Thyroid gland (tissue), 4 donors: ENCODE measurements around the gene PDE6D. TPM values are rescaled to one million over a fixed set of nuclear protein-coding genes. Genes with fewer than 3 reads are reported as not detected.

Source experiments
- DNase-seq, 2 donors: peaks; one replicate each; pipeline ENCODE4 v3.0.0-alpha.2; 2019
- H3K27ac ChIP-seq, 3 donors: fragments of 200-600 bp; sonication (generic); 1 replicate in 2 of 3; 2 replicates in 1 of 3; pipeline ENCODE4 v1.5.1; 2016 to 2019; ENCODE audit warnings: mild to moderate bottlenecking in 1 of 3, moderate library complexity in 1 of 3
- H3K27me3 ChIP-seq: fragments of 200-600 bp; sonication (generic); one replicate; pipeline ENCODE4 v1.5.1; 2019
- H3K36me3 ChIP-seq, 2 donors: fragments of 200-600 bp; sonication (generic); one replicate each; pipeline ENCODE4 v1.5.1; 2016 to 2019
- H3K4me1 ChIP-seq, 2 donors: fragments of 200-600 bp; sonication (generic); one replicate each; pipeline ENCODE4 v1.5.1; 2017 to 2019
- H3K4me3 ChIP-seq, 3 donors: fragments of 200-600 bp; sonication (generic); replicated peaks in 1 of 3; 1 replicate in 2 of 3; 2 replicates in 1 of 3; pipeline ENCODE4 v1.5.1; 2016; ENCODE audit warnings: mild to moderate bottlenecking in 1 of 3
- H3K9me3 ChIP-seq: fragments of 200-600 bp; sonication (generic); one replicate; pipeline ENCODE4 v1.5.1; 2017
- POLR2A ChIP-seq, 2 donors: fragments of 450-650 bp; IDR thresholded peaks; one replicate each; pipeline ENCODE4 v1.6.1; 2017; ENCODE audit warnings: antibody characterized with exemption in 2 of 2, mild to moderate bottlenecking in 2 of 2, moderate library complexity in 1 of 2
- WGBS, 2 donors: methylation state at CpG; one replicate each; pipeline ENCODE4 v1.1.5; 2017; 5-methylcytosine and 5-hydroxymethylcytosine counted together
- intact Hi-C: fragments of 100-400 bp; cut with DNase I; formaldehyde crosslinking; loops from one replicate; pipeline ENCODE4 v1.15.1; 2023
- total RNA-seq, 4 donors: library from RNA; depleted of rRNA; stranded (reverse); fragments of >200 nt; gene quantifications; one replicate each; pipeline ENCODE4 v1.2.3, GENCODE V29; 2016
- TF ChIP-seq, protein P1 (sequence below), 6 experiments: fragments of 200-600 bp in 3 of 6; fragments of 450-650 bp in 3 of 6; sonication (generic) in 3 of 6; IDR thresholded peaks; one replicate each; pipeline ENCODE4 v1.5.1; 2016 to 2019; ENCODE audit warnings: antibody characterized with exemption in 6 of 6, mild to moderate bottlenecking in 2 of 6, inconsistent platforms in 1 of 6, moderate library complexity in 1 of 6

The PDE6D gene
- total RNA-seq, 4 donors from 2014 or later = 19.8 to 46.1 (median 28.5) TPM

DNA sequence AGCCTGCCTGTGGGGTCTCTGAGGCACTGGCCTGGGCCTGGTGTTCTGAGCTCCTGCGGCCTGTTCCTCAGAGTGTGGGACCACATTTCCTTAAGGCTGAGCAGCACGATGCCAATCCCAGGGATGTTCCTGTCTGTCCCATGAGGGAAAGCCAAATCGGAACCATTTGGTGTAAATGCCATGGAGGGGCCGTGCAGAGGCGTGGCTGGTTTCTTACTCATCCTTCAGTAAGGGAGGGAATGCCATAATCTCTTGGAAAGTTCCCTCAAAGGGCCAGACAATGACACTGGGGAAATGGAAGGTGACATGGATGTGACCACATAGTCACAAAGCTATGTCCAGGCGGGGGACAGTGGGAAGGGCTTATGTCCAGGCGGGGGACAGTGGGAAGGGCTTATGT lies 87.1 kb downstream of the PDE6D start:
- Histone ChIP-seq H3K9me3 (no peaks in the 10 kb centered on the region), H3K27ac (no peak overlapping the region), H3K4me1 (peaks cover 3 to 11% of the 10 kb centered on the region in 2 donors), H3K4me3 (no peak overlapping the region), H3K27me3 (no peaks in the 10 kb centered on the region), H3K36me3 (no peaks in the 10 kb centered on the region)
- WGBS, 2 donors = 91 to 95% methylated on average over 7 of the region's 7 CpGs
- no peak for DNase-seq
- intact Hi-C loops = no loop called here
- TF ChIP-seq, protein P1, sequence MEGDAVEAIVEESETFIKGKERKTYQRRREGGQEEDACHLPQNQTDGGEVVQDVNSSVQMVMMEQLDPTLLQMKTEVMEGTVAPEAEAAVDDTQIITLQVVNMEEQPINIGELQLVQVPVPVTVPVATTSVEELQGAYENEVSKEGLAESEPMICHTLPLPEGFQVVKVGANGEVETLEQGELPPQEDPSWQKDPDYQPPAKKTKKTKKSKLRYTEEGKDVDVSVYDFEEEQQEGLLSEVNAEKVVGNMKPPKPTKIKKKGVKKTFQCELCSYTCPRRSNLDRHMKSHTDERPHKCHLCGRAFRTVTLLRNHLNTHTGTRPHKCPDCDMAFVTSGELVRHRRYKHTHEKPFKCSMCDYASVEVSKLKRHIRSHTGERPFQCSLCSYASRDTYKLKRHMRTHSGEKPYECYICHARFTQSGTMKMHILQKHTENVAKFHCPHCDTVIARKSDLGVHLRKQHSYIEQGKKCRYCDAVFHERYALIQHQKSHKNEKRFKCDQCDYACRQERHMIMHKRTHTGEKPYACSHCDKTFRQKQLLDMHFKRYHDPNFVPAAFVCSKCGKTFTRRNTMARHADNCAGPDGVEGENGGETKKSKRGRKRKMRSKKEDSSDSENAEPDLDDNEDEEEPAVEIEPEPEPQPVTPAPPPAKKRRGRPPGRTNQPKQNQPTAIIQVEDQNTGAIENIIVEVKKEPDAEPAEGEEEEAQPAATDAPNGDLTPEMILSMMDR (IDR thresholded peaks at IDR 0.05) = no peak
- no peak for TF ChIP-seq POLR2A (IDR thresholded peaks at IDR 0.05)

- peaks cover 0 to 8% of the 10 kb centered on the region in 2 donors for H3K4me1 ChIP-seq
- H3K36me3 ChIP-seq = no peaks in the 10 kb centered on the region
- intact Hi-C loops = no loop called here
- TF ChIP-seq, protein P1 (IDR thresholded peaks at IDR 0.05) = no peak
- TF ChIP-seq POLR2A (IDR thresholded peaks at IDR 0.05) = no peak
- H3K27ac ChIP-seq = no peak overlapping the region
- no peak overlapping the region for H3K4me3 ChIP-seq
- no peaks in the 10 kb centered on the region for H3K27me3 ChIP-seq
- no peak for DNase-seq
- H3K9me3 ChIP-seq = no peaks in the 10 kb centered on the region
- WGBS, 2 donors = 94 to 98% methylated on average over 13 of the region's 13 CpGs
Measured at GRCh38 chr2:231692847-231693246, 88.2 kb downstream of the PDE6D start.

DNA sequence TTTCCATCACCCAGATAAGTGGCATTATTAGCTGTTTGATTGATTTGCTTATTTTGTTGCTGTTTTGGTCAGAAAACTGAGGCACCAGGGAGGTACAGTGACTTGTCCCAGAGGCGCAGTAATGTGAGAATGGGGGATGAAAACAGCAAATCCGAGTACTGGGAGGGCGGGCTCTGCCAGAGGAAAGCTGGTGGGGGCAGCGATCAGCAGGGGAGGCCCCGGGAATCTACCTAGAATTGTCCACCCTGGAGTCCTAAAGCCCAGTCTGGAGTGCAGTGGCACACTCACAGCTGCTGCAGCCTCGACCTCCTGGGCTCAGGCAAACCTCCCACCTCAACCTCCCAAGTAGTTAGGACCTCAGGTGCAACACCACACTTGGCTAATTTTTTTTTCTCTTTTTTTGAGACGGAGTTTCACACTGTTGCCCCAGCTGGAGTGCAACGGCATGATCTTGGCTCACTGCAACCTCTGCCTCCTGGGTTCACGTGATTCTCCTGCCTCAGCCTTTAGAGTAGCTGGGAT lies 89.8 kb downstream of the PDE6D start:
- Histone ChIP-seq H3K36me3 (no peaks in the 10 kb centered on the region), H3K27me3 (no peaks in the 10 kb centered on the region), H3K9me3 (no peaks in the 10 kb centered on the region), H3K4me3 (no peak overlapping the region), H3K4me1 (peaks cover 0 to 3% of the 10 kb centered on the region in 2 donors), H3K27ac (no peak overlapping the region)
- TF ChIP-seq, protein P1 (IDR thresholded peaks at IDR 0.05) = no peak
- TF ChIP-seq POLR2A (IDR thresholded peaks at IDR 0.05) = no peak
- WGBS, 2 donors = 52 to 56% methylated on average over 9 of the region's 9 CpGs
- intact Hi-C loops = no loop called here
- DNase-seq = no peak

- H3K4me1 ChIP-seq = peaks cover 0 to 5% of the 10 kb centered on the region in 2 donors
- DNase-seq = no peak
- H3K27ac ChIP-seq = no peak overlapping the region
- TF ChIP-seq, protein P1 (IDR thresholded peaks at IDR 0.05) = no peak
- TF ChIP-seq POLR2A (IDR thresholded peaks at IDR 0.05) = no peak
- WGBS, 2 donors = 84 to 85% methylated on average over 15 of the region's 15 CpGs
- no peaks in the 10 kb centered on the region for H3K27me3 ChIP-seq
- H3K9me3 ChIP-seq = no peaks in the 10 kb centered on the region
- no peaks in the 10 kb centered on the region for H3K36me3 ChIP-seq
- no peak overlapping the region for H3K4me3 ChIP-seq
- intact Hi-C loops = no loop called here
Measured at GRCh38 chr2:231689124-231689893, 91.8 kb downstream of the PDE6D start.

DNA sequence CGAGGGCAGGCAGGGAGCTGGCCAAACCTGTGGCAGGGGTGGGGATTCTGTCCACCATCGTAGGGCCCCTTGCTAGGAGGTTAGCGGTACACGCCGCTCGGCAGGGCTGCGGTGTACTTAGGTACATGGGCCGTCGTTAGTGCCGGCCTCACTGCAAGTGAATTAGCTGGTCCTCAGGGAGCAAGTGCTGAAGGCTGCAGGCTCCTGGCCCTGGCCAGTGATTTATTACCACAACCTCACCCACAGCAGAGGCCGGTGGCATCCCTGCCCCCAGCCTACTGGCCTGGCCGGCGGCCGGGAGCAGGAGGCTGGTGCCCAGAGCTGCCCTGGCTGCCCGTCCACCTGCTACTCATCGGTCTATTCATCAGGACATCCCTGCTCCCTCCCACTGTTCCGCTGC lies 92.4 kb downstream of the PDE6D start:
- Histone ChIP-seq H3K4me1 (peaks cover 0 to 7% of the 10 kb centered on the region in 2 donors), H3K9me3 (no peaks in the 10 kb centered on the region), H3K4me3 (no peak overlapping the region), H3K36me3 (no peaks in the 10 kb centered on the region), H3K27me3 (no peaks in the 10 kb centered on the region), H3K27ac (no peak overlapping the region)
- TF ChIP-seq, protein P1 (IDR thresholded peaks at IDR 0.05) = no peak
- no peak for TF ChIP-seq POLR2A (IDR thresholded peaks at IDR 0.05)
- DNase-seq = no peak
- 76 to 89% methylated on average over 5 to 12 of the region's 17 CpGs for WGBS, 2 donors
- intact Hi-C loops = no loop called here
